HL-60 (cell line): Measurements from ENCODE around the gene TNC.

Experiments
- SPI1 ChIP-seq: IDR thresholded peaks from 2 replicates; pipeline ENCODE4 v1.6.1; 2012; ENCODE audit warnings: low read depth, mild to moderate bottlenecking, borderline replicate concordance
- TF ChIP-seq, protein P1 (sequence below): IDR thresholded peaks from one replicate; pipeline ENCODE4 v1.5.1; 2011; ENCODE audit warnings: low read length, control low read depth, inconsistent platforms; ENCODE audit not compliant: insufficient read depth
- TF ChIP-seq, protein P2 (sequence below): IDR thresholded peaks from 2 replicates; pipeline ENCODE4 v1.6.1; 2012; ENCODE audit warnings: low read depth; ENCODE audit not compliant: insufficient replicate concordance

DNA sequence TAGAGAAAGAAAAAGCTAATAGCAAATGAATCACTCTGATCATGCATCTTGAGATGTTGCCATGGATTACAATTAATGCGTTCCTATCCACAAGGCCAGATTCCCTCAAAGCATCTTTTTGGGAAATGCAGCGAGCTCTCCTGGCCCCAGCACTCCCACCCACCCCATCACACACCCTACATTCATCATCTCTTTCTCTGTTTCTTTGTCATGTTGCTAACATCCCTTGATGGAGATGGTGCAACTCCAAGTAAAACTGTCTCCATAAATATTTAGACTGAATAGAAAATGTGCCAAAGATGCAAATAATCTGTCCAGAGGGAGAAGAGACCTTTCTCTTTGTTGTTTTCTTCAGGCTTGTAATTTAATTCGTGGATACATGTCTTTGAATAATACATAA is 30.8 kb upstream of the TNC start:
- TF ChIP-seq, protein P1, sequence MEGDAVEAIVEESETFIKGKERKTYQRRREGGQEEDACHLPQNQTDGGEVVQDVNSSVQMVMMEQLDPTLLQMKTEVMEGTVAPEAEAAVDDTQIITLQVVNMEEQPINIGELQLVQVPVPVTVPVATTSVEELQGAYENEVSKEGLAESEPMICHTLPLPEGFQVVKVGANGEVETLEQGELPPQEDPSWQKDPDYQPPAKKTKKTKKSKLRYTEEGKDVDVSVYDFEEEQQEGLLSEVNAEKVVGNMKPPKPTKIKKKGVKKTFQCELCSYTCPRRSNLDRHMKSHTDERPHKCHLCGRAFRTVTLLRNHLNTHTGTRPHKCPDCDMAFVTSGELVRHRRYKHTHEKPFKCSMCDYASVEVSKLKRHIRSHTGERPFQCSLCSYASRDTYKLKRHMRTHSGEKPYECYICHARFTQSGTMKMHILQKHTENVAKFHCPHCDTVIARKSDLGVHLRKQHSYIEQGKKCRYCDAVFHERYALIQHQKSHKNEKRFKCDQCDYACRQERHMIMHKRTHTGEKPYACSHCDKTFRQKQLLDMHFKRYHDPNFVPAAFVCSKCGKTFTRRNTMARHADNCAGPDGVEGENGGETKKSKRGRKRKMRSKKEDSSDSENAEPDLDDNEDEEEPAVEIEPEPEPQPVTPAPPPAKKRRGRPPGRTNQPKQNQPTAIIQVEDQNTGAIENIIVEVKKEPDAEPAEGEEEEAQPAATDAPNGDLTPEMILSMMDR, result no peak
- TF ChIP-seq, protein P2, sequence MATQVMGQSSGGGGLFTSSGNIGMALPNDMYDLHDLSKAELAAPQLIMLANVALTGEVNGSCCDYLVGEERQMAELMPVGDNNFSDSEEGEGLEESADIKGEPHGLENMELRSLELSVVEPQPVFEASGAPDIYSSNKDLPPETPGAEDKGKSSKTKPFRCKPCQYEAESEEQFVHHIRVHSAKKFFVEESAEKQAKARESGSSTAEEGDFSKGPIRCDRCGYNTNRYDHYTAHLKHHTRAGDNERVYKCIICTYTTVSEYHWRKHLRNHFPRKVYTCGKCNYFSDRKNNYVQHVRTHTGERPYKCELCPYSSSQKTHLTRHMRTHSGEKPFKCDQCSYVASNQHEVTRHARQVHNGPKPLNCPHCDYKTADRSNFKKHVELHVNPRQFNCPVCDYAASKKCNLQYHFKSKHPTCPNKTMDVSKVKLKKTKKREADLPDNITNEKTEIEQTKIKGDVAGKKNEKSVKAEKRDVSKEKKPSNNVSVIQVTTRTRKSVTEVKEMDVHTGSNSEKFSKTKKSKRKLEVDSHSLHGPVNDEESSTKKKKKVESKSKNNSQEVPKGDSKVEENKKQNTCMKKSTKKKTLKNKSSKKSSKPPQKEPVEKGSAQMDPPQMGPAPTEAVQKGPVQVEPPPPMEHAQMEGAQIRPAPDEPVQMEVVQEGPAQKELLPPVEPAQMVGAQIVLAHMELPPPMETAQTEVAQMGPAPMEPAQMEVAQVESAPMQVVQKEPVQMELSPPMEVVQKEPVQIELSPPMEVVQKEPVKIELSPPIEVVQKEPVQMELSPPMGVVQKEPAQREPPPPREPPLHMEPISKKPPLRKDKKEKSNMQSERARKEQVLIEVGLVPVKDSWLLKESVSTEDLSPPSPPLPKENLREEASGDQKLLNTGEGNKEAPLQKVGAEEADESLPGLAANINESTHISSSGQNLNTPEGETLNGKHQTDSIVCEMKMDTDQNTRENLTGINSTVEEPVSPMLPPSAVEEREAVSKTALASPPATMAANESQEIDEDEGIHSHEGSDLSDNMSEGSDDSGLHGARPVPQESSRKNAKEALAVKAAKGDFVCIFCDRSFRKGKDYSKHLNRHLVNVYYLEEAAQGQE, result no peak
- no peak for TF ChIP-seq SPI1
